ENCODE measurements around the gene CDON. TPM values are rescaled to one million over a fixed set of nuclear protein-coding genes. Genes with fewer than 3 reads are reported as not detected.
A peak's percentile ranks its signal among the peaks of the same experiment; 100 is the strongest.

The CDON gene
- total RNA-seq, 1 donor from 2014 or later = 71.3 TPM

- Histone ChIP-seq H3K9ac (no peak overlapping the region), H2AFZ (replicated peaks) (no peak overlapping the region), H3K27me3 (no peaks in the 10 kb centered on the region), H3K4me1 (peaks cover 15% of the 10 kb centered on the region), H3K79me2 (ENCODE audit: low read depth) (no peaks in the 10 kb centered on the region), H4K20me1 (ENCODE audit: low read depth) (no peaks in the 10 kb centered on the region), H3K4me2 (peak overlapping the region; percentile 2), H3K4me3 (no peak overlapping the region), H3F3A (ENCODE audit: low read depth) (peaks cover 3% of the 10 kb centered on the region), H3K27ac (no peak overlapping the region), H3K36me3 (peaks cover 8% of the 10 kb centered on the region), H3K9me3 (ENCODE audit: low read depth) (no peaks in the 10 kb centered on the region)
- Mint-ChIP-seq H3K27me3 (ENCODE audit: insufficient read depth, low read depth) (no peaks in the 10 kb centered on the region), H3K4me1 (peaks cover 19% of the 10 kb centered on the region), H3K9me3 (no peaks in the 10 kb centered on the region), H3K4me3 (no peak overlapping the region), H3K36me3 (peaks cover 62% of the 10 kb centered on the region), H3K27ac (no peak overlapping the region)
- TF ChIP-seq CTCF (IDR thresholded peaks at IDR 0.05) = no peak
- TF ChIP-seq EZH2phosphoT487 (IDR thresholded peaks at IDR 0.05) = no peak
- TF ChIP-seq EZH2 (IDR thresholded peaks at IDR 0.05) = no peak
- peak; percentile 12 for DNase-seq (ENCODE audit: low spot score)
Measured at GRCh38 chr11:125995313-125995712, 67.4 kb downstream of the CDON start.

- Histone ChIP-seq H3K4me1 (peaks cover 17% of the 10 kb centered on the region), H3K79me2 (ENCODE audit: low read depth) (no peaks in the 10 kb centered on the region), H3K9ac (no peak overlapping the region), H3K4me3 (no peak overlapping the region), H3K27ac (no peak overlapping the region), H3K36me3 (peaks cover 8% of the 10 kb centered on the region), H3F3A (ENCODE audit: low read depth) (peaks cover 3% of the 10 kb centered on the region), H4K20me1 (ENCODE audit: low read depth) (no peaks in the 10 kb centered on the region), H3K27me3 (no peaks in the 10 kb centered on the region), H3K4me2 (no peak overlapping the region), H2AFZ (replicated peaks) (no peak overlapping the region), H3K9me3 (ENCODE audit: low read depth) (no peaks in the 10 kb centered on the region)
- no peak overlapping the region for H3K4me3 Mint-ChIP-seq
- no peaks in the 10 kb centered on the region for H3K27me3 Mint-ChIP-seq (ENCODE audit: insufficient read depth, low read depth)
- H3K36me3 Mint-ChIP-seq = peaks cover 67% of the 10 kb centered on the region
- peaks cover 20% of the 10 kb centered on the region for H3K4me1 Mint-ChIP-seq
- DNase-seq (ENCODE audit: low spot score) = no peak
- no peaks in the 10 kb centered on the region for H3K9me3 Mint-ChIP-seq
- no peak overlapping the region for H3K27ac Mint-ChIP-seq
- TF ChIP-seq CTCF (IDR thresholded peaks at IDR 0.05) (no peak), EZH2 (IDR thresholded peaks at IDR 0.05) (no peak), EZH2phosphoT487 (IDR thresholded peaks at IDR 0.05) (no peak)
Measured at GRCh38 chr11:125994509-125994908, 68.2 kb downstream of the CDON start.

GRCh38 chr11:125992893-125993292 is 69.8 kb downstream of the CDON start:
- H3F3A ChIP-seq (ENCODE audit: low read depth) = peaks cover 3% of the 10 kb centered on the region
- Mint-ChIP-seq H3K9me3 (no peaks in the 10 kb centered on the region), H3K4me1 (peaks cover 20% of the 10 kb centered on the region)

More at GRCh38 chr11:125992893-125993292, 69.8 kb downstream of the CDON start:
- Histone ChIP-seq H3K79me2 (ENCODE audit: low read depth) (no peaks in the 10 kb centered on the region), H3K4me2 (no peak overlapping the region), H3K4me3 (no peak overlapping the region), H4K20me1 (ENCODE audit: low read depth) (no peaks in the 10 kb centered on the region), H3K27me3 (no peaks in the 10 kb centered on the region), H3K4me1 (peaks cover 17% of the 10 kb centered on the region), H3K9ac (no peak overlapping the region), H3K9me3 (ENCODE audit: low read depth) (no peaks in the 10 kb centered on the region), H3K36me3 (peaks cover 8% of the 10 kb centered on the region), H3K27ac (no peak overlapping the region), H2AFZ (replicated peaks) (no peak overlapping the region)
- H3K4me3 Mint-ChIP-seq = no peak overlapping the region
- H3K27ac Mint-ChIP-seq = no peak overlapping the region
- H3K27me3 Mint-ChIP-seq (ENCODE audit: insufficient read depth, low read depth) = no peaks in the 10 kb centered on the region
- TF ChIP-seq CTCF (IDR thresholded peaks at IDR 0.05) (no peak), EZH2phosphoT487 (IDR thresholded peaks at IDR 0.05) (no peak), EZH2 (IDR thresholded peaks at IDR 0.05) (no peak)
- no peak for DNase-seq (ENCODE audit: low spot score)
- H3K36me3 Mint-ChIP-seq = peaks cover 63% of the 10 kb centered on the region
